ENCODE measurements around the gene MLLT3.

MLLT3 gene

DNA sequence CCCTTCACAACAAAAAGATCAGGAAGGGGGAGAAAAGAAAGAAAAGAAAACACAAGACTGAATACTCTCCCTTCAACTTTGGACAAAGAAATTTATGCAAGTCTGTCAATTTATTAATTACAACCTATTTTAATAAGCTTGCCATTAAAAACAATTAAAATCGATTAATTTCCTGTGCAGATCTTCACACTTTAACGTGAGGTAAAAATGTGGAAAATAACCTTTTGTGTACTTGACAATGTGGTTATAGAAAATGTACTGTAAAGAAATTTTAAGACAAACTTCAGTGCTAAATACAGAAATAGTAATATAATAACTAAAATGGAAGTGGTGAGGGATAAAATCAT lies 2.7 kb upstream of the MLLT3 start:
- no peak for DNase-seq (ENCODE audit: low spot score)

DNA sequence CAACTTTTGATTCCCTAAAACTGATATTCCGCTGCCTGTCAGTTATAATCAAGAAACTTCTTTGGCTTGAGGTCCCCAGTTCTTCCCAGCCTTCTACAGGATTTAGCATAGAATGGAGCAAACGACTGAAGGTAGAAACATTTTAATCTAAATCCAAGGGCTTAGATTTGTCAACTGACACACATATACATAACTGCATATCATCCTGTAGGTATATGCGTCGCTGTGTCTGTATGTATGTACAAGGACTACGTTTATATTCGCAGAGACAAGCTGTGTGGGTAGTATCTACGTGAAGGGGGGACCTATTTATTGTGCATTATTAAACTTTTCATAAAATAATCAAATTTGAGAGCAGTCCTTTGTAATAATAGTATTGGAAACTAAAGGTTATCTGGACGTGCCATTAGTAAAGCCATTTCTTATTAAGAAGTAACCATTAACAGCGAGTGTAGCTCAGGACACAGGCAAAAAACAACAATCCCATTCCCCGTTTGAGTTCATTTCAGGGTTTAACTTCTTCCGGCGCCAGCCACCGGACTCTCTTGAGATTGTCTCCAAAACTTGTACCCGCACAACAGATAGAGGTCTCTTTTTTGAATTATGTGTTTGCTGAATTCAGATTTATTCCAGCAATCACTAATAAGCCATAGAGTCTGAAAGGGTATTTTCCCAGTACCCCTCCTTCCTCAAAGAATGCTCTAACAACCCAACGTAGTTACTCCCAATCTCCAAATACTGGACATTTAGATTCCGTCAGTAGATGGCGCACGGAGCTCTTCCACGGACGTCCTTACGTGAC lies 2.1 kb upstream of the MLLT3 start:
- DNase-seq (ENCODE audit: low spot score) = peak; percentile 82

DNA sequence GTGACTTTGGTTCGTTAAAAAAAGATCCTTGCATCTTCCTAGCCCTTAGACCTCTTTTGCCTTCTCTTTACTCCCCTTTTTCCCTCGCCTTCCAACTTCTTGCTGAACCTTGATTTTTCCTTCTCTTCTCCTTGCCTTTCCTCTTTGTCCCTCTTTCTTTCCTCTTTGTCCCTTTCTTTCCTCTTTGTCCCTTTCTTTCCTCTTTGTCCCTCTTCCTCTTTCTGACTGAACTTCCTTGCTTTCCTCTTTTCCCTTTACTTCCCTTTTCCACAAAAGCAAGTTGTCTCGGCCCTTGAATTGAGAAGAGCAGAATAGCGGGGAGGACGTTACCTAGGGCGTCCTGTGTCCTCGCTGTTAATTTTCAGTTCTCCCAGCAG lies 1.4 kb upstream of the MLLT3 start:
- peak; percentile 7 for DNase-seq (ENCODE audit: low spot score)

DNA sequence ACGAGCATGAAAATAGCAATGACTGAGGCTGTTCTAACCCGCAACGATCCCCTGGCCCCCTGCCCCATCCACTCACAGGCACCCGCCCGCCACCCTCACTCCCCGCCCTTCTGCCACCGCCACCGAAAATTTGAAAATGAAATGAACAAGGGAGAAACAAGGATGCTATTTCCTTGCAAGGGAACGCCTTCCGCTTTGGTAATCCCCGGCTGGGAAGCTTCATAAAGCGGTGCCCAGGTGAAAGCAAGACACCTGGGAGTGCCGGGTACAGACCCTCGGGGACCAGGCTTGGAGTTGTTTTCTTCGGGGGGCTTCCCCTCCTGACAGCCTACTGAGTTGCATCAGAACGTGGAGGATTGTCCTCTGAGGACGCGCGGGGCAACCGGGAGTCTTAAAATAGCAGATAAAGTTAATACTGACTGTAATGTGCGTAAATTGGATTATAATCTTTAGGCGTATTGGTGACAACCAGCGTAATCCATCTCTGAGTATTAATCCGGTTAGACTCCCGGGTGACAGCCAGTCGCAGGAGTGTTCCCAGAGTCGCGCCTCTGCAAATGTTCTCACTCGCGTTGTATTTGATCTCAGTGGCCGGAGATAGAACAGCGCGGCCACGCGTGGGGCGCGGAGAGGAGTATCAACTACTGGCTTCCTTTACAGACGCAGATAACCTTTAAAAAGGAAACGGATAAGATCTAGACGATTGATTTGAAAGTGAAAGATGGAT lies 885 bp upstream of the MLLT3 start:
- peak; percentile 42 for DNase-seq (ENCODE audit: low spot score)

DNA sequence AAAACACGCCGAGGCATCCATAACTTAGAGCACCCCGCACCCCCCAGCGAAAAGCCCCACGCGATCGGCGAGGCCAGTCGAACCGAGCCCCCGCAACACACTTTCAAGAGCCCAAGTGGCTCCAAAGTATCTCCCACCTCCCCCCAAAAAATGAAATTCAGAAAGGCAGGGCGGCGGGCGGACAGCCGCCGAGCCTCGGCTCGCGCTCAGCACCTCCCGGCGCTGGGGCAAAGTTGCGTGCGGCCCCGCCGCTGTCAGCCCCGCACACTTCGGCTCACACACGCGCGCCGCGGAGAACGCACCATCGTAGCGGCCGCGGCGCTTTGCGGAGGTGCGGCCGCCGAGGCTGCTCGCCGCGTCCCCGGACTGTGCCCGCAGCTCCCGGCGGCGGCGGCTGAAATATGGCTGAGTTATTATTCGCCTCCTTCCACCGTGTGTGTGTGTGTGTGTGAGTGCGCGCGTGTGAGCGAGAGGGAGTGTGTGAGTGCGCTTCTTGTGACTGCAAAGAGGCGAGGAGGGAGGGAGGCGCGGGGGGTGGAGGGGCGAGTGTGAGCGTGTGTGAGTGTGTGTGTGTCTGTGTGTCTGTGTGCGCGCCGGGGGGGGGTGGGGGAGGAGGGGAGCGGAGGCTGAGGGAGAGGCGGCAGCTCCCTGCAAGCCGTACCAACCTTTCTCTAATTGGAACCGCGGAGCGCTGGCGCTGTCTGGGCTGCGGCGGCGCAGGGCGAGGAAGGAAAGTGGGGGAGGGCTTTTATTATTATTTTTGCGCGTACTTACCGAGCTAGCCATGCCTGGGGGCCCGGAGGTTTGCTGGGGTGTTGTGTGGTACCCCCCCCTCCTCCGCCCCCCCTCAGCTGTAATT lies 599 bp downstream of the MLLT3 start:
- DNase-seq (ENCODE audit: low spot score) = peak; percentile 85

DNA sequence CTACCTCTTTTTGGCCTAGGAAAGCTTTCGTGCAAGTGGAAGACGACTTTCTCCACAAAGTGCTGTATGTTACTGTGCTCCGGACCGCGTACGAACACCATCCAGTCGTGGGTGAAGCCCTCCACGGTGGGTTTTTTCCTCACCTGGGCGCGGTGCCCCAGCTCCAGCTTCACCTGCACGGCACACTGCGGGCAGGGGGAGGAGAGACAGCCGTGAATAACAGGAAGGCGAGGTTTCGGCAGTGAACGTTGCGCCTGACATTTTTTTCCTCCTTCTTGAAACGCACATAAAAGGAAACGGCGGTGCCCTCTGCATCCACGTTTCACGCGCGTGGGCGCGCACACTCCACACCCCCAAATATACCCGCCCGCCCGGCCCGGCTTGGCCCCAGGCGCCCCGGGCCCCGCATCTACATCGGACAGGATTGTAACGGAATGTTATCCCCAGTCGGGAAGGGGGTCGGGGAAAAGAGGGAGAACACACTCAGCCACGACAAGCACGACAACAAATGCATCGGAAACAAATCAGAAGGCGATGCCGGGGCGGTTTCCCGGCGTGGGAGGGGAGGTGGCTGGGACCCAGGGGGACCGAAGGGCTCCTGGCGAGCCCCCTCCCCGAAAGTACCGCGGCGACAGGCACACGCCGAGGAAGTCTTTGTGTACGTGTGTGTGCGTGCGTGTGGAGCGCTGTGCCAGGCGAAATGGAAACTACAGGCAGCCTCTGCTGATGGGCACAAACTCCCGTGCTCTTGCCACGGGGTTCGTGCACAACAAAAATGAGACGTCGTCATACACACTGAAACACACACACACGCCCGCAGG lies 1.4 kb downstream of the MLLT3 start:
- peak; percentile 39 for DNase-seq (ENCODE audit: low spot score)

DNA sequence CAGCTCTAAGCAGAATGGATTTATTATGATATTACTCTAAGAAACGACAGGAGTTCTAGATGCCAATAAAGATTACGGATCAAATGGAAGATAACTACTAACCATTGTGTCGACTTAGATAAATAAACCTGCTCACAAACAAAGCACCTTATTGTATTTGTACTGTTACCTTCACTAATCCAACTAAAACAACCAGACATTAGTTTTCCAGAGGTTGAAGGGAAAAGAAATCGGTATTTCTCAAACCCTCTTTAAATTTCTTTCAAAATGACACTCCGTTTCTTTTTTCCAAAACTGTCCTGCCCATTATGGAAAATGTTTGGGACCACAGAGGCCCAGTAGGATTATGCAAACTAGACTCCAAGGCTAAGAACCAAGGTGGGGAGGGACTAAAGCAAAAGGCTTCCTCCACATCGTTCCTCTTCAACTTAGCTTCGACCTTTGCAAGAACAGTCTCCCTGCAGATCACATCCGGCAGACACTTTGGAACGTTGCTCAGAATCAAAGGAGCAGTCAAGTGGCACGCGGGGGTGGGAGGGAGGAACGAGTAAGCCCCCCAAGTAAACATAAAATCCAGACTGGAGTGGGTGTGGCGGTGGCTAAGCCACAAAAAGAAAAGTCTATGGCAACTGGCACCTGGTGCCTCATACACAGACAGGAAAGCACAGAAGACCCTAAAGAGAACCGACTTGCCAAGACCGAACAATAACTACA lies 2.7 kb downstream of the MLLT3 start:
- DNase-seq (ENCODE audit: low spot score) = peak; percentile 50

DNA sequence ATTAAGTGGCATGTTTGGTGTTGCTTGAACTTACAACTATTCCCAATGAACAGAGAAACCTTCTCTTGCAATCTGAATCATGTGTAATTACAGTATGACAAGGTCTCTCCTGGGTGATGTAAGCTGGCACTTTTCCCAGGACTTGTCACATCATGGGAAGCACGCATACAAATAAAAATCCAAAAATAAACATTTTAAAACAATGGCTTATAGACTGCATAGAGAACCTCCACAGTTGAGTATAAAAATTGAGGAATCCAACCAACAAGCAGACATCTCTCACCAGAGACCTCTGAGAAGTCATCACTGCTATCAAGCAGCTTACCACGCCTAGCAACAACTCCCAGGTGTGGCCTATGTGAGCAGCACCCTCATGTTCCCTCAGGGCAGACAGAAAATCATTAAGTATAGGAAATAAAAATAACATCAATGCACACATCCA lies 3.9 kb downstream of the MLLT3 start:
- DNase-seq (ENCODE audit: low spot score) = peak; percentile 39

DNA sequence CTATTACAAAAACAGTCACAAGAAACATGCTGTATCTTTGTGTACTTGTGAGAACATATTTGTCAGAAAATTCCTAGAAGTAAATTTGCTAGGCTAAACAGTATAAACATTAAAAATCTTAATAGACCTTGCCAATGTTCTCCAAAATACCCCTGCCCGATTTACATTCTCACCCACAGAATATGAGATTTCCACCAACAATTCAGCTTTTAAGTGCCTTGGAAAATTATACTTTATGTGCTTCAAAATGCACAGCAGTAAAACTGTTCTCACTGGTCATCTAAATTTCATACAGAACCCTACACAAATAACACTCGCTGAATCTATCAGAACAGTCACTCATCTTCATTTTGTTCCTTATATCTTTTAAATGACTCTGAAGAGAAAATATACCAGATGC lies 5.5 kb downstream of the MLLT3 start:
- DNase-seq (ENCODE audit: low spot score) = no peak

DNA sequence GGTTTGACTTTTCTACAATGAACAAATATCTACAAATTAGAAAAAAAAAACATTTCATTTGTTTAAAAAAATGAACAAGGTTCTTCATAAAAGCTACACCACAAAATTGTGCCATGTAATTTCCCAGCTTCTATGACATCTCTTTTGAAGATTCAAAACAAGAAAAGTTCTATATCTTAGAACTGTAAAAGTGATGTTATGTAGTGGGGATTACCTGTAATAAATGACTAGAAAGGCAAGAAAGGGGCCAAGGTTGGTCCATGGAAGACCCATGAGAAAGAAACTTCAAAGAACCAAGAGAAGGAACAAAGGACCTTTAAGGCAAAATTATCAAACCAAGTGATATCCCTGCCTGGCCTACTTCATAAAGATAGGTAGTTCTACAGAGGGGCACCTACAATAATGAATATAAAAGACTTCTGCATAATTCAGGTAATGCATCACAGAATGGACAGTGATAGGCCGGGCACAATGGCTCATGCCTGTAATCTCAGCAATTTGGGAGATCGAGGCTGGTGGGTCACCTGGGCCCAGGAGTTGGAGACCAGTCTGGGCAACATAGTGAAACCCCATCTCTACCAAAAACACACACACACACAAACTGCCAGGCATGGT lies 7.6 kb downstream of the MLLT3 start:
- no peak for DNase-seq (ENCODE audit: low spot score)

DNA sequence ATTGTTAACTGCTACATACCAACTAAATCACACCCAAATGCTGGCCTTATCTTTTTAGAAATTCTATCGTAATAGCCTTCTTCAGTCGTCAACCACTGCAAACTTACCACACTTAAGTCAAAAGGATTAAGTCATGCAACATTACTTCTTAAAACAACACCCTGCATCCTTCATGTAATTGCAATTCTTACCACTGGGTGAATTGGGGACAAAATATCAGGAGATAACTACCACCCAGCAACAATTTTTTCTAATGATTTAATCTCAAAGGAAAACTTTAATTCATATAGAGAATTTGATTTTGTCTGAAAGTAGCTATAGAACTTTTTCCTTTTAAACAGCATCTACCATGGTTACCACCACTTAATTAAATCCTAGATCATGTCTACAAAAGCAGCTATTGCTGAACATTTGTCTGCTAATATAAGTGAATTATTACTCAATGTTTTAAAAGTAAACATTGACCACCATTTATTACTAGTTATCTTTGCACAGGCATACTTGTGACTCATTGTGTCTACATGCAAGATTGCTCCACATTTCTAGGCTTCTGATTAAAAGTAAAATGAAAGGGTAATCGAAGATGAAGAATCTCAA lies 10.5 kb downstream of the MLLT3 start:
- no peak for DNase-seq (ENCODE audit: low spot score)

DNA sequence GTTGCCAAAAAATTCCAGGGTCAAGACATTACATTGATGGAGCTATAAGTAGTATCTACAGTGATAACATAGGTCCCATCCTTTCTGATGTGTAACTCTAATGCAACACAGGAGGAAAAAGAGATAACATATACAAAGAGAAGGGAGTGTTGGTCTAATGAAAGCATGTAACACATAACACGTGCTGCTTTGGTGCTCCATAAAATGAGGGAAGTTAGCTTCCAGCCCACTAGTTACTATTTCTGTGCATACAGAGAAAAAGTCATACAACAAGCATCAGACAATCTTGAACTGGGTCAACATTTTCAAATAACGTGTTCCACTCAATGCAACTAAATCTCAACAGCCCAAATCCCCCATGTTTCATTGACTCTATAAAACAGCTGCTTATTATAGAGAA lies 11.7 kb downstream of the MLLT3 start:
- no peak for DNase-seq (ENCODE audit: low spot score)

DNA sequence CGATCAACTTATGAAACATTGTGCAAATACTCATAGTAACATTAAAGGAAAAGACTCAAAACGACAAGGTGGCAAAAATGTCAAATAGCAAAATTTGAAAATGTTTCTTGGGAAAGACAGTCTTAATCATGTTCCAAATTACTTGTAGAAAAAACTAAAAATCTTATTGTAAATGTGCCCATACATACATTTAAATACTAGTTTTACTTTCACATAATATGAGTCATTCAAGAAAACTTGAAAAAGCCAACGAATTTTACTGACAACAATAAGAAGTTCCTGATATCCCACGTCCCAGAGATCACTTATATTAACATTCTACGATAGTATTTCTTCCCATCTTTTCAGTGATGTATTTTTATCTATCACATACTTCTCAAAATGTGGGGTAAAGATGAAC lies 13.7 kb downstream of the MLLT3 start:
- DNase-seq (ENCODE audit: low spot score) = no peak

DNA sequence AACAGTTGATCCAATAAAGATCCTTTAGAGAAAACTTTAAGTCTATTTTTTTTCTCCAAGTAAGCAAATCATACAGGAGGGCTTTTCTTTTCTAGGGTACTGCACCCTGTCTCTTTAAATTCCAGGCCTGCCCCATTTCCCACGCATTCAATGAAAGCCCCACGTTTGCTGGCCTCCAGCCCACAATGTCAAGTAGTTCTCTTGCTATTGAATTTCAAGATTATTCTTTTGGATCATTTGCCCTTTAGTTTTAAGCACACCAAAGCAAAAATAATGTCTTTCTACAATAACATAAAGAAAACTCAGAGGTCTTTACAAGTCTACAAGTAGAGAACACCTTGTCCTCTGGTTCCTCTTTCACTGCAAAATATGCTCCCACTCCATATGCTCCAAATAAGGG lies 15.6 kb downstream of the MLLT3 start:
- DNase-seq (ENCODE audit: low spot score) = no peak

DNA sequence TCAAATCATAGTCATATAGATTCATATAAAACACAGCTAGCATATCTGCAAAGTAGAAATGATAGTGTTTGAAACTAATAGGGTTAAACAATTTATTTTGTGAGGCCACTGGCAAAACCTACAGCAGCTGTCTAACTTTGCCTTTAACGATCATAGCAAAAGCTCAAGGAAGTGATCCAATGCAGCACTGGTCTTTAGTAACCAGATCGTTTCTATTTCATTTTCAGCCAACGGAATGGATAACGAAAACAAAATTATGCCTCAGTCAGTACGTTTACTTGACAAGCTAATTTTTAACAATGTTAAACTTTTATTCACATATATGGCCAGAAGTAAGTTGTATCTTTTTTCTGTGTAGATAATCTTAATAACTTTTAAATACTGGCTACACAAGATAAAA lies 17.7 kb downstream of the MLLT3 start:
- no peak for DNase-seq (ENCODE audit: low spot score)

DNA sequence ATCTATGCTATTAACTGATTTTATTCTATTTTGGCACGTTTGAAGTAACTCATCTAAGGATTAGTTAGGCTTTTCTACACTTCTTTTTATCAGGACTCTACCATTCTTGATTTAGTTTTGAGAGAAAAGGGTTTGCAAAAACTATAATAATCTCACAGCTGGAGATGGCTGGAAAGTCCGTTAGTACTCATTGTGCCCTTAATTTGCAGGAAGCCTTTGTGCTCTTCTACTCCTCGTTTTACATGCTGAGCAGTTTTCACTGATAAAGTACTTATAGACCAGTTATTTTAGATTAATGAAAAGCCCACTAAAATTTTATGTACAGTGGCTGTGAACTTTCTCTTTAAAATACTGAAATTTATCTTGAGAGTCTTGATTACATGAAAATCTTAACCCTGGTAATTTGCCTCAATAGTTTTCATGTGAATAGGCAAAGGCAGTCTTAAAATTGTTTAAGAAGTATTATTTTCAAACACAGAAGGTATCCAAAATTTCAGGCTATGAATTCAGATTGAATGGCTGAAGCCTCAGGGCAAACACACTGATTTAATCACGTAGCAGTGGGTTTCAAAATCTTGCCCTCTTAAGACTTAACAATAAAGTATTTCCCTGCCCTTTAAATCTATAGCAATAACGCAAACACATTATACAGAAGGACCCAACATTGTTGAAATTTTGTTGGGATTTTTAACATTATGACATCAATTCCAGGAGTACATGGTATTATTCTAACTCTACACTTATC lies 18.6 kb downstream of the MLLT3 start:
- DNase-seq (ENCODE audit: low spot score) = no peak

DNA sequence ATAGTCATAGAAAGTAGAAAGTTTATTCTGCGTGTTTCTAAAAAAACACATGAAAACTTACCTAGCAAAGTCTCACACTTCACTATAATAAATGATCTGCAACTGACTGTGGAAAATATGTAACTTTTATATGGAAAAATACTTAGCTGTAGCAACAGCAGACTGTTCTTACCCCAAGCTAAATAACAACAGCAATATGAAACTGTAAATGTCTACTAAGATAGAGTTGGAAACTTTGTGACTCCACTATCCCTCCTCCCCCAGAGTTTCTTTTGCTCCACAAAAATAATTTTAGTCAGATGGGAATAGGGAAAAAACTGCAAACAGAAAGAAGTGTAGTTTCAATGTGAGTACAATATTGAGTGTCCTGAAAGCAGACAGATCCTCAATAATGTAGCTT lies 21.0 kb downstream of the MLLT3 start:
- DNase-seq (ENCODE audit: low spot score) = no peak

DNA sequence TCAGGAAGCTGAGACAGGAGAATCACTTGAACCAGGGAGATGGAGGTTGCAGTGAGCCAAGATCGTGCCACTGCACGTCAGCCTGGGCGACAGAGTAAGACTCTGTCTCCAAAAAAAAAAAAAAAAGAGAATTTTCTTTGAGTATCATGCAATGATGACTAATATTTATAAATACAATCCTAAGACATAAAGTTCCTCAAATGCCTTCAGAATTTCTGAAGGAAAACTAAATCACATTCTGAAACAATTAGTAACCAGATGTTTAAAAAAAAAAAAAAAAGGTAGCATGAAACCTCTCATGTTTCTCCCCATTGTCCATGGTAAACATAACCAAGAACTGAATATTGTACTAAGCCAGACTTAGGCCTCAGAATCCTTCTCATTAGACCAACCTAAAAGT lies 23.1 kb downstream of the MLLT3 start:
- no peak for DNase-seq (ENCODE audit: low spot score)

DNA sequence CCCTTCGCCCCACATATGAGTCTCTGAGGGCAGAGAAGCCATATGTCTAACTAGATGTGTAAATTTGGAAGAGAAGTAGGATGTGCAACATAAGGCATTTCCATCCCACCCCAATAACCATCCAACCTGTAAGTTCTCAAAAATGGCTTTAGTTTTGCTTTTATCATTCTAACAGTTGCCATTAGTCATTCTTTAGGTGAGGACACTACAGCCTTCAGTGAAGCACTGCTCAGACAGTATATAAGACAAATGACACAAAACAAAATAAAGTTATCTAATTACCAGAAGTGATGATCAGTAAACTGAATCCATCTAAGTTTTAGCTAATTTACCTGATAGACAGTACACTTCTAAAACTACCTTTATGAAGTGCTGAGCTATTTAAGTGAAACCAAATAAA lies 23.9 kb downstream of the MLLT3 start:
- no peak for DNase-seq (ENCODE audit: low spot score)

DNA sequence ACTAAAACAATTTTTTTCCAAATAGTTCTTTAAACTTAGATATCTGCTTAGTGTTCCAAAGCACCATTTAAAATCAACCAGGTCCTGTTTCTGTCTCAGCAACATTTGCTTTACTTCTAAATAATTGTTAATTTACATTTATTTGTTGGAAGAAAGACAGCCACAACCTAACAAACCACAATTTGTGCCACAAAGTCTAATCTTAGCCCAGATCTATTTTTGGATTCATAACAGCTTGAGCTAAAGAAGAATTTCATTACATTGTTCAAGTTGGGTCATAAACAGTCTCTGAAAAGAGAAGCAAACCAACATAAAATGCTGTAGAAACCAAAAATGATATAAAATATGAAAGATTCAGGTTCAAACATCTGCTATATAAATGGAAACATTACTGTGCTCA lies 24.4 kb downstream of the MLLT3 start:
- no peak for DNase-seq (ENCODE audit: low spot score)

Data from putamen (tissue), 1 donor.